Caco-2 (cell line): ENCODE results near the gene ADGRL3. TPM values are rescaled to one million over a fixed set of nuclear protein-coding genes. Genes with fewer than 3 reads are reported as not detected.

ENCODE experiments used
- BruUV-seq: library from RNA; stranded (reverse); fragments of 400-500 nt; replicated peaks from 2 replicates; lab custom pipeline; 2021; lab: Mats Ljungman, UMichigan
- CTCF ChIA-PET: fragments of 300-600 bp; sonication (Branson Sonifier 250); formaldehyde crosslinking; loops from one replicate; lab custom pipeline; 2022; ENCODE audit warnings: antibody characterized with exemption; lab: Charles Lee
- POLR2A ChIA-PET: fragments of 300-600 bp; sonication (Branson Sonifier 250); formaldehyde crosslinking; loops from one replicate; lab custom pipeline; 2022; ENCODE audit warnings: antibody characterized with exemption; lab: Charles Lee
- DNase-seq, 2 experiments: peaks; one replicate each; pipeline versions ENCODE4 v3.0.0 to v3.0.0-alpha.2; 2020 to 2022
- H3K27me3 ChIP-seq: replicated peaks from 2 replicates; pipeline ENCODE4 v1.6.0; 2011; ENCODE audit warnings: low read length; ENCODE audit not compliant: control insufficient read depth, insufficient read depth
- H3K36me3 ChIP-seq: 2 replicates; pipeline ENCODE4 v1.5.1; 2011; ENCODE audit warnings: low read length; ENCODE audit not compliant: control insufficient read depth, insufficient read depth
- H3K4me1 ChIP-seq: fragments of 250-450 bp; sonication (Bioruptor Pico); 2 replicates; pipeline ENCODE4 v1.5.1; 2020; ENCODE audit warnings: mild to moderate bottlenecking
- H3K4me3 ChIP-seq: 2 replicates; pipeline ENCODE4 v1.5.1; 2011; ENCODE audit warnings: low read depth, mild to moderate bottlenecking, control low read depth, low read length
- H3K9me3 ChIP-seq: fragments of 250-450 bp; sonication (Bioruptor Pico); 2 replicates; pipeline ENCODE4 v1.5.1; 2020; ENCODE audit warnings: mild to moderate bottlenecking, moderate library complexity
- H3K27ac Mint-ChIP-seq: one replicate; pipeline ENCODE4 v1.8.0; 2022; ENCODE audit warnings: mixed read lengths; ENCODE audit not compliant: unreplicated experiment
- H3K27me3 Mint-ChIP-seq: one replicate; pipeline ENCODE4 v1.8.0; 2022; ENCODE audit warnings: mixed read lengths; ENCODE audit not compliant: insufficient read depth, unreplicated experiment
- H3K36me3 Mint-ChIP-seq: one replicate; pipeline ENCODE4 v1.8.0; 2022; ENCODE audit warnings: mild to moderate bottlenecking, mixed read lengths; ENCODE audit not compliant: insufficient read depth, unreplicated experiment
- H3K4me1 Mint-ChIP-seq: one replicate; pipeline ENCODE4 v1.8.0; 2022; ENCODE audit warnings: low read depth, mixed read lengths; ENCODE audit not compliant: unreplicated experiment
- H3K4me3 Mint-ChIP-seq: one replicate; pipeline ENCODE4 v1.8.0; 2022; ENCODE audit warnings: mild to moderate bottlenecking, moderate library complexity, mixed read lengths; ENCODE audit not compliant: unreplicated experiment
- H3K9me3 Mint-ChIP-seq: one replicate; pipeline ENCODE4 v1.8.0; 2022; ENCODE audit warnings: mixed read lengths; ENCODE audit not compliant: unreplicated experiment
- CTCF ChIP-seq, 2 experiments: fragments of 200-600 bp in 1 of 2; IDR thresholded peaks; 1 replicate in 1 of 2; 2 replicates in 1 of 2; pipeline versions ENCODE4 v1.5.1 to v1.8.0; 2011 to 2022; ENCODE audit warnings: antibody characterized with exemption in 1 of 2, control low read depth in 1 of 2, inconsistent platforms in 1 of 2, low read depth in 1 of 2, low read length in 1 of 2, mild to moderate bottlenecking in 1 of 2, moderate library complexity in 1 of 2; ENCODE audit not compliant: insufficient read depth in 1 of 2, severe bottlenecking in 1 of 2, unreplicated experiment in 1 of 2
- intact Hi-C: fragments of 100-400 bp; cut with micrococcal nuclease; formaldehyde crosslinking; loops from one replicate; pipeline ENCODE4 v1.10.0; 2022; ENCODE audit not compliant: unreplicated experiment
- total RNA-seq: library from RNA; stranded (reverse); gene quantifications from 2 replicates; pipeline ENCODE4 v1.2.3, GENCODE V29; 2022

The ADGRL3 gene
- total RNA-seq, 1 experiment from 2014 or later = 1.5 TPM

- Mint-ChIP-seq H3K4me1 (no peaks in the 10 kb centered on the region), H3K9me3 (no peaks in the 10 kb centered on the region), H3K4me3 (no peak overlapping the region), H3K27ac (no peak overlapping the region), H3K27me3 (no peaks in the 10 kb centered on the region), H3K36me3 (no peaks in the 10 kb centered on the region)
- no TSS peak for BruUV-seq
- no peaks in the 10 kb centered on the region for H3K4me1 ChIP-seq
- POLR2A ChIA-PET = no interaction called here
- CTCF ChIA-PET = no interaction called here
- H3K9me3 ChIP-seq = no peaks in the 10 kb centered on the region
- no peak for TF ChIP-seq CTCF (IDR thresholded peaks at IDR 0.05; ENCODE audit: insufficient read depth in 1 of 2, low read depth in 1 of 2, low read length in 1 of 2, severe bottlenecking in 1 of 2, unreplicated experiment in 1 of 2)
- intact Hi-C loops = no loop called here
- DNase-seq = no peak
- no peaks in the 10 kb centered on the region for H3K27me3 ChIP-seq
- no peaks in the 10 kb centered on the region for H3K36me3 ChIP-seq
- no peak overlapping the region for H3K4me3 ChIP-seq
Observed at GRCh38 chr4:61877893-61878292, 677.8 kb downstream of the ADGRL3 start.

- H3K4me1 ChIP-seq = no peaks in the 10 kb centered on the region
- TF ChIP-seq CTCF (IDR thresholded peaks at IDR 0.05; ENCODE audit: insufficient read depth in 1 of 2, low read depth in 1 of 2, low read length in 1 of 2, severe bottlenecking in 1 of 2, unreplicated experiment in 1 of 2) = no peak
- H3K4me3 Mint-ChIP-seq = no peak overlapping the region
- H3K27me3 Mint-ChIP-seq = no peaks in the 10 kb centered on the region
- no peaks in the 10 kb centered on the region for H3K4me1 Mint-ChIP-seq
- DNase-seq = no peak
- intact Hi-C loops = no loop called here
- ChIA-PET POLR2A (no interaction called here), CTCF (no interaction called here)
- H3K36me3 Mint-ChIP-seq = no peaks in the 10 kb centered on the region
- H3K9me3 Mint-ChIP-seq = no peaks in the 10 kb centered on the region
- H3K27ac Mint-ChIP-seq = no peak overlapping the region
- no peaks in the 10 kb centered on the region for H3K27me3 ChIP-seq
- no peaks in the 10 kb centered on the region for H3K9me3 ChIP-seq
- BruUV-seq = no TSS peak
- H3K4me3 ChIP-seq = no peak overlapping the region
- H3K36me3 ChIP-seq = no peaks in the 10 kb centered on the region
Observed at GRCh38 chr4:61882381-61882780, 682.3 kb downstream of the ADGRL3 start.

- DNase-seq = no peak
- H3K4me3 Mint-ChIP-seq = no peak overlapping the region
- H3K36me3 ChIP-seq = no peaks in the 10 kb centered on the region
- no TSS peak for BruUV-seq
- H3K27ac Mint-ChIP-seq = no peak overlapping the region
- no peaks in the 10 kb centered on the region for H3K36me3 Mint-ChIP-seq
- intact Hi-C loops = no loop called here
- H3K4me1 Mint-ChIP-seq = no peaks in the 10 kb centered on the region
- ChIA-PET POLR2A (no interaction called here), CTCF (no interaction called here)
- H3K27me3 ChIP-seq = no peaks in the 10 kb centered on the region
- H3K9me3 Mint-ChIP-seq = no peaks in the 10 kb centered on the region
- H3K9me3 ChIP-seq = no peaks in the 10 kb centered on the region
- H3K4me3 ChIP-seq = no peak overlapping the region
- H3K27me3 Mint-ChIP-seq = no peaks in the 10 kb centered on the region
- no peaks in the 10 kb centered on the region for H3K4me1 ChIP-seq
- no peak for TF ChIP-seq CTCF (IDR thresholded peaks at IDR 0.05; ENCODE audit: insufficient read depth in 1 of 2, low read depth in 1 of 2, low read length in 1 of 2, severe bottlenecking in 1 of 2, unreplicated experiment in 1 of 2)
Observed at GRCh38 chr4:61886131-61886530, 686.0 kb downstream of the ADGRL3 start.
